Progenitor cell of endocrine pancreas (in vitro differentiated cells): ENCODE data around the gene HNRNPH1. TPM values are rescaled to one million over a fixed set of nuclear protein-coding genes. Genes with fewer than 3 reads are reported as not detected.

Experiments used
- DNase-seq: peaks from one replicate; pipeline ENCODE4 v3.0.0; 2021; ENCODE audit warnings: low spot score; ENCODE audit not compliant: unreplicated experiment
- H3K27ac Mint-ChIP-seq: 2 replicates; pipeline ENCODE4 v1.8.0; 2021; ENCODE audit warnings: mild to moderate bottlenecking, moderate library complexity, mixed read lengths
- H3K27me3 Mint-ChIP-seq: 2 replicates; pipeline ENCODE4 v1.8.0; 2021; ENCODE audit warnings: mixed read lengths
- H3K36me3 Mint-ChIP-seq: 2 replicates; pipeline ENCODE4 v1.8.0; 2022; ENCODE audit warnings: mixed read lengths; ENCODE audit not compliant: insufficient read depth
- H3K4me1 Mint-ChIP-seq: 2 replicates; pipeline ENCODE4 v1.8.0; 2021; ENCODE audit warnings: low read depth, mixed read lengths
- H3K4me3 Mint-ChIP-seq: 2 replicates; pipeline ENCODE4 v1.8.0; 2021; ENCODE audit warnings: low read depth, mild to moderate bottlenecking, moderate library complexity, mixed read lengths
- H3K9me3 Mint-ChIP-seq: 2 replicates; pipeline ENCODE4 v1.8.0; 2021; ENCODE audit warnings: low read depth, mixed read lengths
- CTCF ChIP-seq: fragments of 200-600 bp; sonication (generic); IDR thresholded peaks from one replicate; pipeline ENCODE4 v1.5.0; 2021; ENCODE audit warnings: antibody characterized with exemption, mild to moderate bottlenecking; ENCODE audit not compliant: unreplicated experiment
- total RNA-seq: library from RNA; stranded (reverse); gene quantifications from 2 replicates; pipeline ENCODE4 v1.2.1, GENCODE V29; 2021

Gene HNRNPH1
- total RNA-seq, 1 donor from 2014 or later: 1,377 TPM

GRCh38 chr5:179599100-179599499, 24.4 kb downstream of the HNRNPH1 start:
- no peak overlapping the region for H3K4me3 Mint-ChIP-seq
- H3K36me3 Mint-ChIP-seq: peaks cover 27% of the 10 kb centered on the region
- TF ChIP-seq CTCF: no peak
- no peaks in the 10 kb centered on the region for H3K27me3 Mint-ChIP-seq
- H3K4me1 Mint-ChIP-seq: no peaks in the 10 kb centered on the region
- H3K9me3 Mint-ChIP-seq: no peaks in the 10 kb centered on the region
- no peak overlapping the region for H3K27ac Mint-ChIP-seq
- DNase-seq: no peak

DNA sequence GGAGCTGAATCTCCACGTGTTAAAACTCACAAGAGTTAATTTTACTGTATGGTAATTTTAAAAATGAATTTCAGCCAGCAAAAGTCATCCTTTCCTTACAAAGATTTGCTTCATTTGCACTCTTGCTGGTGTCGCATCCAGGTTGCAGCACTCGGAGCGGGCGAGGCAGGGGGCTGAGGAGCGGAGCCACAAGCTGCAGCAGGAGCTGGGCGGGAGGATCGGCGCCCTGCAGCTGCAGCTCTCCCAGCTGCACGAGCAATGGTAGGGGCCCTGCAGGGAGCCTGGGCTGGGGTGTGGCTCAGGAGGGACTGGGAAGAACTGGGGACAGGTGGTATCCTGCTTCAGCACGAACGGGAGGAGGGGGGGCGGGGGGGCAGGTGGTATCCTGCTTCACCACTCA, 27.1 kb downstream of the HNRNPH1 start:
- no peak for TF ChIP-seq CTCF
- DNase-seq: no peak
- Mint-ChIP-seq H3K27ac (no peak overlapping the region), H3K4me1 (no peaks in the 10 kb centered on the region), H3K36me3 (peaks cover 38% of the 10 kb centered on the region), H3K27me3 (no peaks in the 10 kb centered on the region), H3K9me3 (no peaks in the 10 kb centered on the region), H3K4me3 (no peak overlapping the region)

- Mint-ChIP-seq H3K4me1 (no peaks in the 10 kb centered on the region), H3K27ac (no peak overlapping the region), H3K9me3 (no peaks in the 10 kb centered on the region), H3K27me3 (no peaks in the 10 kb centered on the region), H3K4me3 (no peak overlapping the region), H3K36me3 (peaks cover 40% of the 10 kb centered on the region)
- no peak for DNase-seq
- no peak for TF ChIP-seq CTCF
Measured at GRCh38 chr5:179595916-179596315, 27.6 kb downstream of the HNRNPH1 start.

DNA sequence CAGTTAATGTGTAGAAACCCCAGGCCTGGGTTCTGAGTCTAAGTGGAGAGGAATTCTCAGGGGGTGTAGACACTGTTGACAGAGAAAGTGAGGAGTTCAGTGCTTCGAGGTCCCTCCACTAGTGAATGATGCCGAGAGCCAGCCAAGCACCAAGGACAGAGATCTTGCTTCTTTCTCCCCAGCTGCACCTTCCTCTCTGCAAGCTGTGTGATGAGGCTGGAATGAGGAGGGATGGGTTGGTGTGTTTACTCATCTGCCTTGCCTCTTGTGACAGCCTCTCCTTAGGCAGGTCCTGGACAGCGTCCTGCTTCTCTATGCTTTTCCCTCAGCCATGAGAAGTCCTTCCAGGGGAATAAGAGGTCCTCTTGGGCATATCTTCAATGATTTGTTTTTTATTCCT, 35.3 kb downstream of the HNRNPH1 start:
- peaks cover 29% of the 10 kb centered on the region for H3K36me3 Mint-ChIP-seq

GRCh38 chr5:179585941-179586401, 37.5 kb downstream of the HNRNPH1 start:
- no peak overlapping the region for H3K4me3 Mint-ChIP-seq
- no peak for TF ChIP-seq CTCF
- H3K27me3 Mint-ChIP-seq: no peaks in the 10 kb centered on the region
- H3K36me3 Mint-ChIP-seq: peaks cover 24% of the 10 kb centered on the region
- no peaks in the 10 kb centered on the region for H3K4me1 Mint-ChIP-seq
- H3K27ac Mint-ChIP-seq: no peak overlapping the region
- H3K9me3 Mint-ChIP-seq: no peaks in the 10 kb centered on the region
- no peak for DNase-seq

More for the DNA sequence above, 35.3 kb downstream of the HNRNPH1 start:
- DNase-seq: no peak
- Mint-ChIP-seq H3K27me3 (no peaks in the 10 kb centered on the region), H3K9me3 (no peaks in the 10 kb centered on the region), H3K4me3 (no peak overlapping the region), H3K4me1 (no peaks in the 10 kb centered on the region), H3K27ac (no peak overlapping the region)
- no peak for TF ChIP-seq CTCF
